ENCODE measurements around the gene RIN3. TPM values are rescaled to one million over a fixed set of nuclear protein-coding genes. Genes with fewer than 3 reads are reported as not detected.
A peak's percentile ranks its signal among the peaks of the same experiment; 100 is the strongest.

Gene RIN3
- total RNA-seq, 4 donors from 2014 or later: 13.5 to 22.2 (median 16.2) TPM

GRCh38 chr14:92466059-92466458, 47.5 kb upstream of the RIN3 start:
- Histone ChIP-seq H3K4me1 (peaks cover 0 to 4% (median 0%) of the 10 kb centered on the region in 3 donors), H3K27me3 (no peaks in the 10 kb centered on the region), H3K36me3 (no peaks in the 10 kb centered on the region), H3K4me3 (no peak overlapping the region), H3K27ac (no peak overlapping the region), H3K9me3 (peaks cover 0 to 23% (median 0%) of the 10 kb centered on the region in 3 donors)
- ATAC-seq: peak; percentile 60
- 56 to 62% methylated on average over 1 to 2 of the region's 3 CpGs for WGBS, 2 donors (ENCODE audit: low coverage in 1 of 2)
- no peak for TF ChIP-seq POLR2AphosphoS5 (IDR thresholded peaks at IDR 0.05)
- no peak for TF ChIP-seq EP300 (IDR thresholded peaks at IDR 0.05)
- no peak for TF ChIP-seq POLR2A (IDR thresholded peaks at IDR 0.05)
- no peak for TF ChIP-seq CTCF (IDR thresholded peaks at IDR 0.05)

GRCh38 chr14:92469515-92469914, 44.1 kb upstream of the RIN3 start:
- Histone ChIP-seq H3K36me3 (no peaks in the 10 kb centered on the region), H3K9me3 (peaks cover 0 to 23% (median 0%) of the 10 kb centered on the region in 3 donors), H3K27ac (no peak overlapping the region), H3K4me3 (no peak overlapping the region), H3K4me1 (peaks cover 0 to 6% (median 2%) of the 10 kb centered on the region in 3 donors), H3K27me3 (no peaks in the 10 kb centered on the region)
- no peak for TF ChIP-seq POLR2AphosphoS5 (IDR thresholded peaks at IDR 0.05)
- no peak for TF ChIP-seq CTCF (IDR thresholded peaks at IDR 0.05)
- no peak for TF ChIP-seq POLR2A (IDR thresholded peaks at IDR 0.05)
- no peak for TF ChIP-seq EP300 (IDR thresholded peaks at IDR 0.05)
- 93 to 95% methylated on average over 2 of the region's 2 CpGs for WGBS, 2 donors (ENCODE audit: low coverage in 1 of 2)
- no peak for ATAC-seq

DNA sequence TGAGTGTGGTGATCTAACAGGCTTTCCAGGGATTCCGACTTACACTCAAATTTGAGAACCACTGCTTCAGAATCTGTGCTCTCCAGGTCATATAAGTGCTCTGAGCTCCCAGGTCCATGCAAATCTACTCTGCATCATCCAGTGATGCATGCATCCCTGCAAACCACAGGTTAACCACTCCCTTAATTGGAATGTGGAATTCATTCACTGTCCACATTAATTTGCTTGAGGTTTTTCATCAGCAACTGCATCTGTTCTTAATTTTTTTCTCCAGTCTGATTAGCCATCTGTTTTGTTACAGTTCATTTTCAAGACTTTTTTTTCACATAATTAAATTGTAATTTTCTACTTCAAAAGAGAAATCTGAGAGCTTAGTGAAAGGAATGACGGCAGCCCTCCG, 43.4 kb upstream of the RIN3 start:
- no peak overlapping the region for H3K27ac ChIP-seq
- no peak overlapping the region for H3K4me3 ChIP-seq
- H3K27me3 ChIP-seq: no peaks in the 10 kb centered on the region
- no peaks in the 10 kb centered on the region for H3K36me3 ChIP-seq
- WGBS, 2 donors (ENCODE audit: low coverage in 1 of 2): 60 to 80% methylated on average over 2 to 3 of the region's 3 CpGs
- no peak for ATAC-seq
- no peak for TF ChIP-seq EP300 (IDR thresholded peaks at IDR 0.05)
- TF ChIP-seq POLR2AphosphoS5 (IDR thresholded peaks at IDR 0.05): no peak
- no peak for TF ChIP-seq POLR2A (IDR thresholded peaks at IDR 0.05)
- no peak for TF ChIP-seq CTCF (IDR thresholded peaks at IDR 0.05)
- H3K4me1 ChIP-seq: peaks cover 0 to 6% (median 5%) of the 10 kb centered on the region in 3 donors
- peaks cover 0 to 23% (median 0%) of the 10 kb centered on the region in 3 donors for H3K9me3 ChIP-seq

GRCh38 chr14:92470811-92471210, 42.8 kb upstream of the RIN3 start:
- ATAC-seq: no peak
- WGBS, 2 donors (ENCODE audit: low coverage in 1 of 2): 100% methylated on average over 1 of the region's 1 CpG
- Histone ChIP-seq H3K4me1 (peaks cover 0 to 6% (median 6%) of the 10 kb centered on the region in 3 donors), H3K27ac (no peak overlapping the region), H3K4me3 (no peak overlapping the region), H3K27me3 (no peaks in the 10 kb centered on the region), H3K36me3 (no peaks in the 10 kb centered on the region), H3K9me3 (peaks cover 0 to 23% (median 0%) of the 10 kb centered on the region in 3 donors)
- TF ChIP-seq POLR2AphosphoS5 (IDR thresholded peaks at IDR 0.05): no peak
- no peak for TF ChIP-seq POLR2A (IDR thresholded peaks at IDR 0.05)
- TF ChIP-seq CTCF (IDR thresholded peaks at IDR 0.05): no peak
- no peak for TF ChIP-seq EP300 (IDR thresholded peaks at IDR 0.05)

GRCh38 chr14:92471919-92472318, 41.7 kb upstream of the RIN3 start:
- peaks cover 0 to 18% (median 0%) of the 10 kb centered on the region in 3 donors for H3K9me3 ChIP-seq
- H3K4me1 ChIP-seq: peaks cover 0 to 6% (median 6%) of the 10 kb centered on the region in 3 donors
- no peaks in the 10 kb centered on the region for H3K36me3 ChIP-seq
- ATAC-seq: no peak
- TF ChIP-seq EP300 (IDR thresholded peaks at IDR 0.05): no peak
- no peak for TF ChIP-seq POLR2AphosphoS5 (IDR thresholded peaks at IDR 0.05)
- no peak for TF ChIP-seq CTCF (IDR thresholded peaks at IDR 0.05)
- no peak for TF ChIP-seq POLR2A (IDR thresholded peaks at IDR 0.05)
- no peak overlapping the region for H3K4me3 ChIP-seq
- no peaks in the 10 kb centered on the region for H3K27me3 ChIP-seq
- H3K27ac ChIP-seq: no peak overlapping the region

Measured in gastroesophageal sphincter (tissue), 4 donors.